AG09309 (cell line): ENCODE measurements around the gene SLC24A3.

ENCODE experiments used
- DNase-seq: peaks from one replicate; pipeline ENCODE4 v3.0.0-alpha.2; 2010; ENCODE audit warnings: low read depth
- H3K4me3 ChIP-seq: 2 replicates; pipeline ENCODE4 v1.5.1; 2011; ENCODE audit warnings: mild to moderate bottlenecking, low read depth, low read length, moderate library complexity; ENCODE audit not compliant: control insufficient read depth
- CTCF ChIP-seq: IDR thresholded peaks from 2 replicates; pipeline ENCODE4 v1.5.1; 2011; ENCODE audit warnings: mild to moderate bottlenecking, low read depth, low read length, inconsistent platforms; ENCODE audit not compliant: insufficient read depth, control insufficient read depth; ENCODE audit errors: missing control alignments

Gene SLC24A3

GRCh38 chr20:19605786-19606485 lies 393.5 kb downstream of the SLC24A3 start:
- H3K4me3 ChIP-seq: no peak overlapping the region
- no peak for TF ChIP-seq CTCF
- DNase-seq: no peak

GRCh38 chr20:19609642-19610223 lies 397.3 kb downstream of the SLC24A3 start:
- DNase-seq: no peak
- no peak for TF ChIP-seq CTCF
- H3K4me3 ChIP-seq: no peak overlapping the region

GRCh38 chr20:19615629-19616028 lies 403.2 kb downstream of the SLC24A3 start:
- no peak overlapping the region for H3K4me3 ChIP-seq
- DNase-seq: no peak
- no peak for TF ChIP-seq CTCF

- no peak for TF ChIP-seq CTCF
- no peak overlapping the region for H3K4me3 ChIP-seq
- DNase-seq: no peak
These were observed 403.6 kb downstream of the SLC24A3 start for GRCh38 chr20:19616081-19616480.

- no peak overlapping the region for H3K4me3 ChIP-seq
- TF ChIP-seq CTCF: no peak
- DNase-seq: no peak
These were observed 404.2 kb downstream of the SLC24A3 start for GRCh38 chr20:19616620-19617019.

GRCh38 chr20:19617256-19617655 lies 404.8 kb downstream of the SLC24A3 start:
- no peak for DNase-seq
- H3K4me3 ChIP-seq: no peak overlapping the region
- TF ChIP-seq CTCF: no peak
